Measurements from ENCODE around the gene ADORA3. TPM values are rescaled to one million over a fixed set of nuclear protein-coding genes. Genes with fewer than 3 reads are reported as not detected.

ADORA3 gene
- total RNA-seq, 1 donor from 2014 or later = not detected

DNA sequence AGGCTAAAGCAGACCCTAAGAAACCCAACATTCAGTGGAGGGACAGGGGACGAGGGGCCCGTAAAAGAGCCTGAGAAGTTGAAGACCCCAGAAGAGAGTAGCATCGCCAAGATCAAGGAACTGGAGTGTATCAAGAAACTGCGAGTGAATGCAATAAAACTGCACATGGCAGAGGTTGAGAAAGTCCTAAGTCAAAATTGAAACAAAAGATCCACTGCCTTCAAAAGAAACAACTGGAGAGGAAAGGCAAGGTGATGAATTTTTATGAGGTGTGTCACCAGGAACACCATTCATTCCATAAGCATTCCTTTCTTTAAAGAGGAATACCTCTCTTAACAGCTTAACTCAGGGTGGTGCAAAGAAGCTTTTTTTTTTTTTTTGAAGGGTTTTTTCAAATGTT, 38.3 kb upstream of the ADORA3 start:
- DNase-seq (ENCODE audit: low spot score in 2 of 2, unreplicated experiment in 2 of 2) = no peak
- no peak overlapping the region for H3K27ac Mint-ChIP-seq
- TF ChIP-seq, protein P1, sequence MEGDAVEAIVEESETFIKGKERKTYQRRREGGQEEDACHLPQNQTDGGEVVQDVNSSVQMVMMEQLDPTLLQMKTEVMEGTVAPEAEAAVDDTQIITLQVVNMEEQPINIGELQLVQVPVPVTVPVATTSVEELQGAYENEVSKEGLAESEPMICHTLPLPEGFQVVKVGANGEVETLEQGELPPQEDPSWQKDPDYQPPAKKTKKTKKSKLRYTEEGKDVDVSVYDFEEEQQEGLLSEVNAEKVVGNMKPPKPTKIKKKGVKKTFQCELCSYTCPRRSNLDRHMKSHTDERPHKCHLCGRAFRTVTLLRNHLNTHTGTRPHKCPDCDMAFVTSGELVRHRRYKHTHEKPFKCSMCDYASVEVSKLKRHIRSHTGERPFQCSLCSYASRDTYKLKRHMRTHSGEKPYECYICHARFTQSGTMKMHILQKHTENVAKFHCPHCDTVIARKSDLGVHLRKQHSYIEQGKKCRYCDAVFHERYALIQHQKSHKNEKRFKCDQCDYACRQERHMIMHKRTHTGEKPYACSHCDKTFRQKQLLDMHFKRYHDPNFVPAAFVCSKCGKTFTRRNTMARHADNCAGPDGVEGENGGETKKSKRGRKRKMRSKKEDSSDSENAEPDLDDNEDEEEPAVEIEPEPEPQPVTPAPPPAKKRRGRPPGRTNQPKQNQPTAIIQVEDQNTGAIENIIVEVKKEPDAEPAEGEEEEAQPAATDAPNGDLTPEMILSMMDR (IDR thresholded peaks at IDR 0.05; ENCODE audit: unreplicated experiment) = no peak

DNA sequence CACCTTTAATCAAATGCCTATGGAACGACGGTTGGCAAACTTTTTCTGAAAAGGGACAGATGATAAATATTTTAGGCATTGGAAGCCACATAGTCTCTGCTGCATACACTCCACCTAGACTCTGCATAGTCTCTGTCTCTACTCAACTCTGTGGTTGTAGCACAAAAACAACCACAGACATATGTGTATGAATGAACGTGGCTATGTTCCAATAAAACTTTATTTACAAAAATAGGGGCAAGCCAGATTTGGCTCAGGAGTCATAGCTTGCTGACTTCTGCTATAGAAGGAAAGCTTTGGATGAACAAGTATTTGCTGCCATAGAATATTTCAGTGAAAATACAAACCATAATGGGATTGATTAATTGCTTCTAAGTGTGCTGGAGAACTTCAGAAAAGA, 37.5 kb upstream of the ADORA3 start:
- Mint-ChIP-seq H3K4me1 (peaks cover 9% of the 10 kb centered on the region), H3K4me3 (no peak overlapping the region), H3K9me3 (peaks cover 7% of the 10 kb centered on the region), H3K27me3 (ENCODE audit: low read depth) (no peaks in the 10 kb centered on the region), H3K27ac (no peak overlapping the region), H3K36me3 (peaks cover 1% of the 10 kb centered on the region)
- DNase-seq (ENCODE audit: low spot score in 2 of 2, unreplicated experiment in 2 of 2) = no peak
- TF ChIP-seq, protein P1 (IDR thresholded peaks at IDR 0.05; ENCODE audit: unreplicated experiment) = no peak

More for the DNA sequence above, 38.3 kb upstream of the ADORA3 start:
- Mint-ChIP-seq H3K9me3 (peaks cover 13% of the 10 kb centered on the region), H3K4me1 (peaks cover 9% of the 10 kb centered on the region), H3K27me3 (ENCODE audit: low read depth) (no peaks in the 10 kb centered on the region), H3K36me3 (peaks cover 1% of the 10 kb centered on the region), H3K4me3 (no peak overlapping the region)

DNA sequence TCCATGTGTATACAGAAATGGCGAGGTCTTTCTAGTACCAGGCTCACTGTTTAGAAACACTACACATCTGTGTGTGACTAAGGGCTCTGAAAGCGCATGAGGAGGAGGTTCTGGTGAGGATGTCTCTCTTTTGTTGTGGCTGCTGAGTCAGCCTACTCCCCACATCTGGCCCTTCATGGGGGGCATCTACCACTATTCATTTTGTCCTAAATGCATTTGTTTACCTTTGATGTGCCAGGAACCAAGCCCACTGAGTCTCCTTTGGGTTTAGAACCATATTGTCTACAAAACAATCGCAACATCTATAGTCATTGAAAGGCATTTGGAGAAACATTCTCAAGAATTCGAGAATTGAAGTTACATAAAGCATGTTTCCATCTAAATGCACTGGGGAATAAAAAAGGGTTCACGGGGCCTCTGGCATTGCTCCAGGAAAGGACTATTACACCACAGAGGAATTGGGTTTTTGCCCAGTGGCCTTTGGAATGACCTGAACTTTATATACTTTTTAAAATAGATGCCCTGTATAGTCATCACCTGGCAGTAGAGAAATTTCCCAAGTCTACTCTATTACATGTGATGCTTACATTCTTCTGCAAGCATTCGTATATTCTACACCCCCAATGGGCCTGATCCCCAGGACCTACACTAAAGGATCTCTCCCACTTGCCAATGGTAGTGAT, 35.1 kb upstream of the ADORA3 start:
- Mint-ChIP-seq H3K9me3 (no peaks in the 10 kb centered on the region), H3K4me1 (peaks cover 9% of the 10 kb centered on the region), H3K4me3 (no peak overlapping the region), H3K27me3 (ENCODE audit: low read depth) (no peaks in the 10 kb centered on the region), H3K36me3 (no peaks in the 10 kb centered on the region), H3K27ac (no peak overlapping the region)
- DNase-seq (ENCODE audit: low spot score in 2 of 2, unreplicated experiment in 2 of 2) = no peak
- TF ChIP-seq, protein P1 (IDR thresholded peaks at IDR 0.05; ENCODE audit: unreplicated experiment) = no peak

DNA sequence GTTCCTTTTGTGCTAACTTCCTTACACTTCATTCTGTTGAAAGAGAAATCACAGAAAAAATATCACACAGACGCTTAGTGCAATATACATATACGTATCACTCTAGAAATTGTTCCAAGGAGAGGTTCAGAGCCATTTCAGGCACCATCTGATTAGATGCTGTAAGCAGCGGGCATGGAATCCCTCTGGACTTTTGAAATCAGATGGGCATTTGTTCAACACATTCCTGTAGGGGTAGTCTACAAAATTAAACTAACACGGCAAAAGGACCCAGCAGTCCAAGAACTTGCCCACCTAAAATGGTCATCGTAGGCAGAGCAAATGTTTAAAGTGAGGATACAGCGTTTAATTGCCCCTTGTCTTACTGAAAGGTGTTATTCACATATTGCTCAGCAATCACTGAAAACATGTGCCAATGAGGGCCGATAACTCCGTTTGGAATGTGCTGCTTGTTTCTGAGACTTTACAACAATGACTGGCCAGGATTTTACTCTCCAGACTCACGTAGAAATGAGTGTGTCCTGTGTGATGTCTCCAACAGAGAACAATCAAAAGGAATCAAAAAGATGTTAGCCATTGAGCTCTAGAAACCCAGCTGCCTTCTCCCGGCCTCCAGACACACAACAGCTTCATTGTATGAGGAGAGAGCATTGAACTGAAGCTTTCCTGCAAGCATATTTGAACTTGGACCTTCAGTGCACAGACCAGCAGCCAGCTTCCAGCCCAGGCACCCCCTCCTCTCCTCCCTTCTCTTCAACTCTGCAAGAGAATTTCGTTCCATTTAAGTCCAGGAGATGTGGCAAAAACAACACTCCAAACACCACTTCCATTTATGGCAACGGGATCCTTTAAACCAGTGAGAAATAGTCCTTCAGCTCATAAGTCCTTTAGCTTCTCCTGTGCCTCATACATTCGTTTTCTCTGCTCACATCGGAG, 32.1 kb upstream of the ADORA3 start:
- no peak for DNase-seq (ENCODE audit: low spot score in 2 of 2, unreplicated experiment in 2 of 2)
- no peaks in the 10 kb centered on the region for H3K4me1 Mint-ChIP-seq
- TF ChIP-seq, protein P1 (IDR thresholded peaks at IDR 0.05; ENCODE audit: unreplicated experiment) = no peak
- H3K27me3 Mint-ChIP-seq (ENCODE audit: low read depth) = no peaks in the 10 kb centered on the region
- H3K9me3 Mint-ChIP-seq = peaks cover 9% of the 10 kb centered on the region
- no peak overlapping the region for H3K4me3 Mint-ChIP-seq
- no peak overlapping the region for H3K27ac Mint-ChIP-seq
- peaks cover 2% of the 10 kb centered on the region for H3K36me3 Mint-ChIP-seq

DNA sequence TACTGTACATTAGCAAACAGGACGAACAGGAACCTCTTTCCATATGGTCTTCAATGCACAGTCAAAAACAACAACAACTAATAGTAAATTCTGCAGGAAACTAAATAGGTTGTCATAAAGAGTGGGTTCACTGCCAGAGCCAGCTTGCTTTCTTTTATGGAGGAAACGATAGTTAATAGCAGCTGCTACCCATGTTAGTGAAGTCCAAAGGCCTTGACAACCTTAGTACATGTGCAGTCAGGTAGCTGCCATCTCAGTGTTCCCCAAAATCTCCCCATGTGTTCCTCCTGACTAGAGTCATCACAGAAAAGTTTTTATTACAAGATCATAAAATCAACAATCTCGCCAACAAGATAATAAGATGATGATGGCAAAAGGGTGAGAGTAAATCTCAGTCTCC, 16.6 kb upstream of the ADORA3 start:
- Mint-ChIP-seq H3K27ac (no peak overlapping the region), H3K27me3 (ENCODE audit: low read depth) (no peaks in the 10 kb centered on the region), H3K36me3 (no peaks in the 10 kb centered on the region), H3K9me3 (peaks cover 5% of the 10 kb centered on the region), H3K4me1 (no peaks in the 10 kb centered on the region), H3K4me3 (no peak overlapping the region)
- TF ChIP-seq, protein P1 (IDR thresholded peaks at IDR 0.05; ENCODE audit: unreplicated experiment) = no peak
- DNase-seq (ENCODE audit: low spot score in 2 of 2, unreplicated experiment in 2 of 2) = no peak

Measured in mesothelial cell of epicardium (in vitro differentiated cells).